HepG2 (cell line): ENCODE measurements around the gene RCBTB1. TPM values are rescaled to one million over a fixed set of nuclear protein-coding genes. Genes with fewer than 3 reads are reported as not detected.

Source experiments
- ATF7-NPFF ChIP-seq: sonication (generic); formaldehyde crosslinking; IDR thresholded peaks from 2 replicates; pipeline ENCODE4 v1.8.1; 2023; ENCODE audit warnings: mild to moderate bottlenecking, low read depth, missing genetic modification reagents, moderate library complexity
- DNMT1 ChIP-seq: sonication (generic); formaldehyde crosslinking; IDR thresholded peaks from 2 replicates; pipeline ENCODE4 v1.5.1; 2020; ENCODE audit warnings: mild to moderate bottlenecking, missing genetic modification reagents
- DR1 ChIP-seq: sonication (generic); formaldehyde crosslinking; IDR thresholded peaks from 2 replicates; pipeline ENCODE4 v1.8.0; 2021; ENCODE audit warnings: mild to moderate bottlenecking, missing genetic modification reagents, inconsistent platforms
- ERF ChIP-seq: IDR thresholded peaks from 2 replicates; pipeline ENCODE4 v1.6.1; 2018; ENCODE audit warnings: missing biosample characterization, missing genetic modification reagents
- LBX2 ChIP-seq: sonication (generic); formaldehyde crosslinking; IDR thresholded peaks from 2 replicates; pipeline ENCODE4 v1.5.0; 2020; ENCODE audit warnings: missing genetic modification reagents, mild to moderate bottlenecking, borderline replicate concordance
- MIXL1 ChIP-seq: IDR thresholded peaks from 2 replicates; pipeline ENCODE4 v1.6.1; 2016
- ONECUT2 ChIP-seq: sonication (generic); formaldehyde crosslinking; IDR thresholded peaks from 2 replicates; pipeline ENCODE4 v1.4.0; 2020; ENCODE audit warnings: missing genetic modification reagents
- SALL1 ChIP-seq: sonication (generic); formaldehyde crosslinking; IDR thresholded peaks from 2 replicates; pipeline ENCODE4 v1.8.0; 2022; ENCODE audit warnings: mild to moderate bottlenecking, missing genetic modification reagents
- SALL2 ChIP-seq: sonication (generic); formaldehyde crosslinking; IDR thresholded peaks from 2 replicates; pipeline ENCODE4 v1.8.1; 2023; ENCODE audit warnings: mild to moderate bottlenecking, missing genetic modification reagents, inconsistent platforms
- SATB2 ChIP-seq: sonication (generic); formaldehyde crosslinking; IDR thresholded peaks from 2 replicates; pipeline ENCODE4 v1.5.0; 2020; ENCODE audit warnings: missing genetic modification reagents
- SP2 ChIP-seq: sonication (generic); formaldehyde crosslinking; IDR thresholded peaks from 2 replicates; pipeline ENCODE4 v1.5.1; 2020; ENCODE audit warnings: mild to moderate bottlenecking, missing genetic modification reagents
- YEATS2 ChIP-seq: sonication (generic); formaldehyde crosslinking; IDR thresholded peaks from 2 replicates; pipeline ENCODE4 v1.4.0; 2020; ENCODE audit warnings: missing genetic modification reagents, borderline replicate concordance
- ZNF280D ChIP-seq: sonication (generic); formaldehyde crosslinking; IDR thresholded peaks from 2 replicates; pipeline ENCODE4 v1.5.1; 2020; ENCODE audit warnings: mild to moderate bottlenecking, missing genetic modification reagents
- ZNF432 ChIP-seq: sonication (generic); formaldehyde crosslinking; IDR thresholded peaks from 2 replicates; pipeline ENCODE4 v1.5.0; 2020; ENCODE audit warnings: missing genetic modification reagents, mild to moderate bottlenecking, borderline replicate concordance
- ZNF660 ChIP-seq: sonication (generic); formaldehyde crosslinking; IDR thresholded peaks from 2 replicates; pipeline ENCODE4 v1.5.1; 2020; ENCODE audit warnings: mild to moderate bottlenecking, low read depth, missing genetic modification reagents, borderline replicate concordance
- polyA plus RNA-seq, 8 experiments: library from polyadenylated mRNA; depleted of rRNA in 3 of 8; stranded (reverse) in 7 of 8; unstranded in 1 of 8; fragments of >200 nt; fragmentation: Illumina TruSeq in 4 of 8; extraction: Trizol in 4 of 8; gene quantifications; 2 replicates each; pipeline versions ENCODE4 v1.2.1 to v1.2.3, GENCODE V29; 2011 to 2016; ENCODE audit warnings: low read depth in 4 of 8, missing spikeins in 1 of 8, mixed read lengths in 1 of 8; ENCODE audit not compliant: insufficient read depth in 1 of 8
- total RNA-seq, 5 experiments: library from RNA; depleted of rRNA; stranded (reverse); fragments of >200 nt; fragmentation: Illumina TruSeq; extraction: Trizol; gene quantifications; 2 replicates each; pipeline ENCODE4 v1.2.3, GENCODE V29; 2016; ENCODE audit warnings: low read depth in 1 of 5

The RCBTB1 gene
- total and polyA plus RNA-seq, 2 of the 13 experiments (the other 11 are each of a cell fraction or from before 2014, with no cell fraction given), result 13.4 to 21.6 TPM

GRCh38 chr13:49625392-49626079 is 40.2 kb upstream of the RCBTB1 start (continued):
- TF ChIP-seq ZNF280D (CRISPR knock-in tag) (no peak), ZNF432 (CRISPR knock-in tag) (no peak), ERF (CRISPR knock-in tag) (no peak), SP2 (no peak), YEATS2 (CRISPR knock-in tag) (no peak), ONECUT2 (CRISPR knock-in tag) (no peak), MIXL1 (no peak), SALL2 (CRISPR knock-in tag) (no peak), ATF7-NPFF (CRISPR knock-in tag) (no peak), DR1 (no peak), DNMT1 (CRISPR knock-in tag) (no peak), ZNF660 (CRISPR knock-in tag) (no peak), SATB2 (CRISPR knock-in tag) (no peak), SALL1 (peak; percentile 69; the same call in 1 of the 2 replicates), LBX2 (CRISPR knock-in tag) (0 out of 2 replicates have a peak, but pooled peaks have one; percentile 42)
- TF ChIP-seq, all 625 proteins: peak for 116
